ENCODE measurements around the gene PTPRS. TPM values are rescaled to one million over a fixed set of nuclear protein-coding genes. Genes with fewer than 3 reads are reported as not detected.

PTPRS gene
- total RNA-seq, 4 donors from 2014 or later: 182 to 387 (median 289) TPM

GRCh38 chr19:5324947-5325346 is 15.7 kb downstream of the PTPRS start:
- Histone ChIP-seq H3K4me1 (no peaks in the 10 kb centered on the region), H3K4me3 (replicated peaks in 1 of 3) (no peak overlapping the region), H3K9me3 (no peaks in the 10 kb centered on the region), H3K27me3 (no peaks in the 10 kb centered on the region), H3K36me3 (no peaks in the 10 kb centered on the region), H3K27ac (no peak overlapping the region)
- WGBS, 2 donors: 91 to 100% methylated on average over 2 to 3 of the region's 3 CpGs
- DNase-seq: no peak
- intact Hi-C loops (cut with DNase I): no loop called here
- TF ChIP-seq, protein P1, sequence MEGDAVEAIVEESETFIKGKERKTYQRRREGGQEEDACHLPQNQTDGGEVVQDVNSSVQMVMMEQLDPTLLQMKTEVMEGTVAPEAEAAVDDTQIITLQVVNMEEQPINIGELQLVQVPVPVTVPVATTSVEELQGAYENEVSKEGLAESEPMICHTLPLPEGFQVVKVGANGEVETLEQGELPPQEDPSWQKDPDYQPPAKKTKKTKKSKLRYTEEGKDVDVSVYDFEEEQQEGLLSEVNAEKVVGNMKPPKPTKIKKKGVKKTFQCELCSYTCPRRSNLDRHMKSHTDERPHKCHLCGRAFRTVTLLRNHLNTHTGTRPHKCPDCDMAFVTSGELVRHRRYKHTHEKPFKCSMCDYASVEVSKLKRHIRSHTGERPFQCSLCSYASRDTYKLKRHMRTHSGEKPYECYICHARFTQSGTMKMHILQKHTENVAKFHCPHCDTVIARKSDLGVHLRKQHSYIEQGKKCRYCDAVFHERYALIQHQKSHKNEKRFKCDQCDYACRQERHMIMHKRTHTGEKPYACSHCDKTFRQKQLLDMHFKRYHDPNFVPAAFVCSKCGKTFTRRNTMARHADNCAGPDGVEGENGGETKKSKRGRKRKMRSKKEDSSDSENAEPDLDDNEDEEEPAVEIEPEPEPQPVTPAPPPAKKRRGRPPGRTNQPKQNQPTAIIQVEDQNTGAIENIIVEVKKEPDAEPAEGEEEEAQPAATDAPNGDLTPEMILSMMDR (IDR thresholded peaks at IDR 0.05): no peak
- TF ChIP-seq POLR2A (IDR thresholded peaks at IDR 0.05): no peak

DNA sequence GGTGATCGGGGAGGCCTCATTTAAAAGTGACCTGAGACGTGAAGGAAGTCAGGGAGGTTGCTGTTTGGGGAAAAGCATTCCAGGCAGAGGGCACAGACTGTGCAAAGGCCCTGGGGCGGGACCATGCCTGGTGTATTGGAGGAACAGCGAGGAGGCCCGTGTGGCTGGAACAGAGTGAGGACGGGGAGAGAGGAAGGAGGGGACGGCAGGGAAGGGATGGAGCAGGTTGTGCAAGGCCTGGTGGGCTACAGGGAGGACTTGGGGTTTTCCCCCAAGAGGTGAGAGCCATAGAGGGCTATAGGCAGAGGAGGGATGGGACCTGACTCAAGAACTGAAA is 17.2 kb downstream of the PTPRS start:
- intact Hi-C loops (cut with DNase I): no loop called here
- Histone ChIP-seq H3K9me3 (no peaks in the 10 kb centered on the region), H3K4me1 (no peaks in the 10 kb centered on the region), H3K27ac (no peak overlapping the region), H3K27me3 (no peaks in the 10 kb centered on the region), H3K36me3 (no peaks in the 10 kb centered on the region), H3K4me3 (replicated peaks in 1 of 3) (no peak overlapping the region)
- no peak for DNase-seq
- 87 to 92% methylated on average over 7 of the region's 7 CpGs for WGBS, 2 donors
- no peak for TF ChIP-seq POLR2A (IDR thresholded peaks at IDR 0.05)
- TF ChIP-seq, protein P1 (IDR thresholded peaks at IDR 0.05): no peak

- H3K4me1 ChIP-seq: no peaks in the 10 kb centered on the region
- no peak overlapping the region for H3K4me3 ChIP-seq (replicated peaks in 1 of 3)
- no peak for TF ChIP-seq POLR2A (IDR thresholded peaks at IDR 0.05)
- TF ChIP-seq, protein P1 (IDR thresholded peaks at IDR 0.05): no peak
- intact Hi-C loops (cut with DNase I): no loop called here
- H3K9me3 ChIP-seq: no peaks in the 10 kb centered on the region
- WGBS, 2 donors: 38% methylated on average over 27 to 30 of the region's 34 CpGs
- no peaks in the 10 kb centered on the region for H3K27me3 ChIP-seq
- DNase-seq: no peak
- H3K27ac ChIP-seq: no peak overlapping the region
- H3K36me3 ChIP-seq: no peaks in the 10 kb centered on the region
Observed at GRCh38 chr19:5321851-5322681, 18.5 kb downstream of the PTPRS start.

GRCh38 chr19:5321066-5321642 is 19.5 kb downstream of the PTPRS start:
- 91 to 95% methylated on average over 7 to 9 of the region's 9 CpGs for WGBS, 2 donors
- intact Hi-C loops (cut with DNase I): no loop called here

More at GRCh38 chr19:5321066-5321642, 19.5 kb downstream of the PTPRS start:
- Histone ChIP-seq H3K4me3 (replicated peaks in 1 of 3) (no peak overlapping the region), H3K27me3 (no peaks in the 10 kb centered on the region), H3K27ac (no peak overlapping the region), H3K9me3 (no peaks in the 10 kb centered on the region), H3K36me3 (no peaks in the 10 kb centered on the region), H3K4me1 (no peaks in the 10 kb centered on the region)
- TF ChIP-seq POLR2A (IDR thresholded peaks at IDR 0.05): no peak
- TF ChIP-seq, protein P1 (IDR thresholded peaks at IDR 0.05): no peak
- DNase-seq: no peak

Measured in thyroid gland (tissue), 4 donors.